NT2/D1 (cell line): ENCODE measurements around the gene EDIL3.

Experiments
- SUZ12 ChIP-seq: IDR thresholded peaks from 2 replicates; pipeline ENCODE4 v1.6.1; 2011; ENCODE audit not compliant: insufficient read length, insufficient read depth; ENCODE audit errors: extremely low read depth
- ZNF274 ChIP-seq: IDR thresholded peaks from 2 replicates; pipeline ENCODE4 v1.6.1; 2011; ENCODE audit warnings: mild to moderate bottlenecking, low read depth, low read length

DNA sequence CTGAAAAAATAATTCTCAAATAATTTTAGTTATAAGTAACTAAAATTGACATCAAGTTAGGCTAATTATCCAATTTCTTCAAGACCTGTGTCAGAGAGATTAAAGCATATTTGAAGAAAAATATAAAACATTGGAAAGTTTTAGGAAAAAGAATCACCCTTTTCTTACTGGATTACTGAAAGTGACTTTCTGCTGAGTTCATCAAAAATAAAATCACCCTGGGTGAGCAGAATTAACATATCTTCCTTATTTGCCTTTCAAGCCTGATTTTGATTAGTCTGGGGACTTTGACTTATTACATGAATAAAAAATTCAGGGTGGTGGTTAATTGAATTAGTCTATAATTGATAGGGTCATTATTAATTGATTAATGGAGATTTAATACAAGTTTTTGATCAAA, 411.8 kb downstream of the EDIL3 start:
- TF ChIP-seq SUZ12 (no peak), ZNF274 (no peak)
